Activated effector memory CD4-positive, alpha-beta T cell treated with anti-CD3 and anti-CD28 coated beads, Interleukin-2, amount 50 U/mL, for 16 hours (primary cell): ENCODE data around the gene ADAMTS19.
"Not testable (repeated sequence)": the region's sequence is repeated elsewhere in the genome, so short reads cannot be mapped to it uniquely, and the experiment has no call there.

Experiments
- DNase-seq: peaks from one replicate; pipeline ENCODE4 v3.0.0-alpha.2; 2020

The ADAMTS19 gene

GRCh38 chr5:129481161-129481560, 21.1 kb downstream of the ADAMTS19 start:
- DNase-seq = no peak

DNA sequence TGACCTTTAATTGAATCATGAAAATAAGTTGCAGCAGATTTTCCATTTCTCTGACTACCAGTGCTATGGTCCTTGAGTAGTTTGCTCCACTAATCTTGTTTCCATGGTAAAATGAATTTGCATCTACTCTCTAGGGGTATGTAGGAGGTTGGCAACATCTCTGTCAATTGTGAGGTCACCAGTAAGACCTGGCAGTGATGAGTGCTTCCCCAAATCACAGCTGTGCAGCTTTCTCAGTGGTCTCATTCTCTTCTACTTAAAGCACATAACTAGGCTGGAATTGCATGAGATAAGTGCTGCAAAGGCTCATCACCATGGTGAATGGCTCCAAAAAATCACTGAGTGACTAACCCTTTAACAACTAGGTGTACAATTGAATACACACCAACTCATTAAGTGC, 36.3 kb downstream of the ADAMTS19 start:
- no peak for DNase-seq

DNA sequence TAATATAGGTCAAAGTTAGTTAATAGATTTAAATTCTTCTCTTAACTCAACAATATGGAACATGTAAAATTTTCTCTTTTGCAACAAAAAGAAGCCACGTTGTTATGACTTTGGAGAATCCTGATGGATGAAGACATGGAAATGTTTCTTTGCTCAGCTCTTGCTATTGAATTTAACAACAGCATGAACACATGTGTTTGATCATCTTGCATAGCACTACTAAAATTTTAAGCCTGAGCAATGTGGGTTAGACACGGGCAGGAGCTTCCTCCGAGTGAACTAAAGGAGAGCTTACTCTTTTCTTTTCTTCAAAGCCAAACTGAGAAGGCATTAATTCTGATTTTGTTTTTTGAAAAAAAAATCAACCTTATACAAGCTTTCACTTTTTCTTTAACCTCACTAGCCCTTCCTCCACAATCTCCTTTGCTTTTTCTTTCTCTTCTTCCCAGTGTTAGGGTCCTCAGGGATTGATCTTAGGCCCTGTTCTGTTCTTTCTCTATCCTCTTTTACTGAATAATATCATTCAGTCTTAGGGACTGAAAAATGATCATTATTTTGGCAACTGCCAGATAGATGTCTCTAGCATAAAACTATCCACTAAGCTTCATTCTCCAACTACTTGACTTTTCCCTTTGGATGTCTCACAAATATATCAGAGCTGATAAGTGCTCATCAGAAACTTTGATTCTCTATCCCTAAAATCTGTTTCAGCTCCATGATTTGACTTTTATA, 36.9 kb downstream of the ADAMTS19 start:
- no peak for DNase-seq

GRCh38 chr5:129499208-129499852, 39.2 kb downstream of the ADAMTS19 start:
- DNase-seq = no peak

GRCh38 chr5:129500101-129500500, 40.0 kb downstream of the ADAMTS19 start:
- no peak for DNase-seq

DNA sequence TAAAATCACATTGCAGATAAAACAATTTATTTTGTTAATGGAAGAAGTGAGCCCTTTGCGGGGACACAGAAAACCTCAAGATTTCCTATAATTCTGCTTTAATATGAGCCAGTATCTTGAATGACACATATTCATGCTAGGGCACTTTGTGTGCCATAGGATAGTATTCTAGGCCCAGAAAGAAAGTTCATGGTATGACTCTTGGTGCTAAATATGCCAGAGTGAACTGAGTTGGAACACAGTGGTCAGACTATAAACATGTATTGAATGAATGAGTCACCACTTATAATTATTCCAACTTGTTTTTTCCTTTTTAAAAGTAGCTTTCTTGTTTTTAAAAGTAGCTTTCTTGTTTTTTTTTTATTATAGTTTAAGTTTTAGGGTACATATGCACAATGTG, 46.0 kb downstream of the ADAMTS19 start:
- DNase-seq = no peak

- DNase-seq = no peak
These were observed 46.9 kb downstream of the ADAMTS19 start for GRCh38 chr5:129506950-129507349.

DNA sequence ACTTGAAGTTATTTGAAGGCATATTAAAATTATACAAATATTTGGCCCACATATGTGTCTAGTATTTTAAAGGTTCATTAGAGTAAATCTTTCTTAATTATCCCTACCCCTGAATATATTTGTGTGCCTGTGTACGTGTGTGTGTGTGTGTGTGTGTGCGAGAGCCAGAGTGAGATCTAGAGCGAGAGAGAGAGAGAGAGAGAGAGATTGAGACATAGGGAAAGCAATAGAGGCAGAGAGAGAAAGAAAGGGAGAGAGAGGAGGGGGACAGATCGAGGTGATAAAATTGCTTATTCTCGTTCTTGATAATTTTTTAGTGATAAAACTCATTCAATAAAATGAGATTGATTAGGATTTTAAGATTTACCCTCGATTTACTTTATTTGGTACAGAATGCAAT, 47.4 kb downstream of the ADAMTS19 start:
- no peak for DNase-seq

- DNase-seq = no peak
These were observed 48.5 kb downstream of the ADAMTS19 start for GRCh38 chr5:129508606-129509005.

- DNase-seq = no peak
These were observed 49.4 kb downstream of the ADAMTS19 start for GRCh38 chr5:129509363-129509975.

- DNase-seq = no peak
These were observed 51.2 kb downstream of the ADAMTS19 start for GRCh38 chr5:129511291-129511690.

DNA sequence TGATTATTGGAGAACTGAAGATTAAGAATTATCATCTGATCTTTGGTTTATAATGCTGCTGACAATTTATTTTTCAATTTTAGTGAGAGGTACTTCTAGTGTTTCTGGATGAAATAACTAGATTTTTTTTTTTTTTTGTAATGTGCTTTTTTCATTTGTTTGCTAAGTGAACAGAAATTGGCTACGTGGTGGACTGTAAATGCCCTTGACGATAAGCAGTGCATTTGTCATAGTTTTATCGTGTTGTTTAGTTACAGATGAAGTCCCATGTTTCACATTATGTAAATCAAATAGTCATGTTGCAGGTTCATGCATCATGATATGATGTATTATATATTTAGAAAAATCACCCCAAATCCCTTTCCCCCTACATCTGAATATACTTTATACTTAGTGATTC, 81.0 kb downstream of the ADAMTS19 start:
- no peak for DNase-seq

GRCh38 chr5:129541648-129542251, 81.7 kb downstream of the ADAMTS19 start:
- no peak for DNase-seq

DNA sequence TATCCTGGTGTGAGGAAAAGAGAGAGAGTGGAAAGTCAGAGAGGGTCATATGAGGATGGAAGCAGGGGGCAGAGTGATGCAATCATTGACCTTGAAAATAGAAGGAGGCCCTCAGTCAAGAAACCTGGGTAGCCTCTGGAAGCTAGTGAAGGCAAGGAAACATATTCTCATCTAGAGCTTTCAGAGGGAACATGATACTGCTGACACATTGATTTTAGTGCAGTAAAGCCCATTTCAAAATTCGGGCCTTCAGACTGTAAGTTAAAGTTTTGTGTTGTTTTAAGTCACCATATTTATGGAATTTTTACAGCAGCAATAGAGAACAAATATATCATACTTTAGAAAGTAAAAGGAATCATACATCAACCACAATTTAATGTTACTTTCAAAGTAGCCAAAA, 87.0 kb downstream of the ADAMTS19 start:
- DNase-seq = no peak

- DNase-seq = no peak
These were observed 94.2 kb downstream of the ADAMTS19 start for GRCh38 chr5:129554134-129554904.

DNA sequence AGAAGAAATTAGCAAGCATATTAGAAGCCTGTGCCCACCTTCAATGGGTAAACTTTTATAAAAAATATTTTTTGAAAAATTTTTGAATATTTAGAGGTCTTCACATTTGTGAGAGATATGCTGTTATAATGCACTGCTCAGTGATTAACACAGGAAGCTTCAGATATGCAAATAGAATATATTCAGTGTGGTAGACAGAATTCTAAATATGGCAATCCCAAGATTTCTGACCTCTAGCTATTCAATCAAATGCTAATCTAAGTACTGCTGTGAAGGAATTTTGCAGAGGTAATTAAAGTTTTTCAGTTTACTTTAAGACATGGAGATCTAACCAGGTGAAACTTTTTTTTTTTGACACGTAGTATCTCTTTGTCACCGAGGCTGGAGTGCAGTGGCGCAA, 103.5 kb downstream of the ADAMTS19 start:
- DNase-seq = no peak

DNA sequence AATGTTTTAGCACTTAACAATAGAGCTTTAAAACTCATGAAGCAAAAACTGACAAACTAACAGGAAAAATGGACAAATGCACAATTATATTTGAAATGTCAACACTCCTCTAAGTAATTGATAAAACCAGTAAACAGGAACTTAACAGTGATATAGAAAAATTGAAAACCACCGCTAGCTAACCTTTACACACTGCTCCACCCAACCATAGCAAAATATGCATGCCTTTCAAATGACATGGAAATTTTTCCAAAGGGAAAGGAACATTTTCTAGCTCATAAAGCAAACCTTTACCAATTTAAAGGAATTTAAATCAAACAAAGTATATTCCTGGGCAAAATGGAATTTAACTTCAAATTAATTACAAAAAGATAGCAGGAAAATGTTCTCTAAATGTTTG, 109.2 kb downstream of the ADAMTS19 start:
- no peak for DNase-seq

- DNase-seq = no peak
These were observed 112.0 kb downstream of the ADAMTS19 start for GRCh38 chr5:129572060-129572459.

- not testable (repeated sequence) for DNase-seq
These were observed 124.4 kb downstream of the ADAMTS19 start for GRCh38 chr5:129584496-129584895.

DNA sequence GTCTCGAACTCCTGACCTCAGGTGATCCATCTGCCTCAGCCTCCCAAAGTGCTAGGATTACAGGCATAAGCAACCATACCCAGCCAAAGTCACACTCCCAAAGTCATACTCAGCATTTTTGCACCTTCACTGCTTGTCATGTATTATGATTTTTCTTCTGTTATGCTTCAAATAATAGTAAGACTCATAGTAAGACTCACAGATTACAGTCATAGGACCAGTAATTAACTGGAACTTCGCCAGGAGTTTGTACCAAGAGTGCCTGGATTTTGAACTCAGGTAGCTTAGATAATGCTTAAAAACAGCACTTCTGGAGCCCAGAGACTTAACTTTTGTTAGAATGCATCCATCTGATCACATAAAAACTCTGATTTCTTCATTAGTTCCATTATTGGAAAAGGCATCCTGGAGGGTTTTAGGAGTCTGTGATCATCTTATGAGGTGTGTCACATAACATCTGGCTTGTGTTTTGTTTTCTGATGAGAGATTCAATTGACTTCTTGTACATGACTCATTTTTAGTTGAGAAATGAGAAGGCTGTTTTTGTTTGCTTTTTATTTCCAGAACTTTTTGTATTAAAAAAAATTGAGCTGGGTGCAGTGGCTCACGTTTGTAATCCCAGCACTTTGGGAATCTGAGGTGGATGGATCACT, 131.5 kb downstream of the ADAMTS19 start:
- no peak for DNase-seq

GRCh38 chr5:129593525-129593924, 133.4 kb downstream of the ADAMTS19 start:
- DNase-seq = no peak

DNA sequence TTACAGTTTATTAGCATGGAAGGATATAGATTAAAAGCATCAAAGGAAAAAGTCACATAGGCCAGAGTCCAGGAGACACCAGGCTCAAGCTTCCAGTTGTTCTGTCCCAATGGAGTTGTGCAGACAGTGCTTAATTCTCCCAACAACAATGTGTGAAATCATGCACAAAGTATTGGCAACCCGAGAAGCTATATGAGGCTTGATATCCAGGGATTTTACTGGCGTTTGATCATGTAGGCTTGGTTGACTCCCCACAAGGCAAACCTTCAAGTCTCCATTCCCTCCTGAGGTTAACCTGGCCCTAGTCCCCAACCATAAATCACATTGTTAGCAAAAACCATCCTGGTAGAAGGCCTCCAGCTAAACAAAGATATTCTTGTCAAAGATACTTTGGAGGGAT, 141.5 kb downstream of the ADAMTS19 start:
- no peak for DNase-seq

GRCh38 chr5:129608350-129608749, 148.3 kb downstream of the ADAMTS19 start:
- no peak for DNase-seq
